Spleen (tissue), 11 donors: ENCODE measurements around the gene TXN2. TPM values are rescaled to one million over a fixed set of nuclear protein-coding genes. Genes with fewer than 3 reads are reported as not detected.

Source experiments
- DNase-seq: peaks from one replicate; pipeline ENCODE4 v3.0.0-alpha.2; 2020
- H3K27ac ChIP-seq, 8 donors: fragments of 200-600 bp; sonication (generic) in 7 of 8; 1 replicate in 4 of 8; 2 replicates in 4 of 8; pipeline versions ENCODE4 v1.5.0 to v1.8.0; 2016 to 2021; ENCODE audit warnings: inconsistent platforms in 4 of 8, mild to moderate bottlenecking in 4 of 8, moderate library complexity in 1 of 8
- H3K27me3 ChIP-seq, 7 donors: fragments of 200-600 bp; sonication (generic) in 6 of 7; replicated peaks in 1 of 7; 1 replicate in 4 of 7; 2 replicates in 3 of 7; pipeline versions ENCODE4 v1.5.0 to v1.8.0; 2016 to 2021; ENCODE audit warnings: inconsistent platforms in 3 of 7, mild to moderate bottlenecking in 1 of 7
- H3K36me3 ChIP-seq, 6 donors: fragments of 200-600 bp; sonication (generic) in 5 of 6; 1 replicate in 4 of 6; 2 replicates in 2 of 6; pipeline versions ENCODE4 v1.5.0 to v1.8.0; 2016 to 2021; ENCODE audit warnings: inconsistent platforms in 2 of 6
- H3K4me1 ChIP-seq, 6 donors: fragments of 200-600 bp; sonication (generic) in 5 of 6; 1 replicate in 3 of 6; 2 replicates in 3 of 6; pipeline versions ENCODE4 v1.5.0 to v1.8.0; 2016 to 2021; ENCODE audit warnings: inconsistent platforms in 3 of 6
- H3K4me3 ChIP-seq, 8 donors: fragments of 200-600 bp; sonication (generic) in 7 of 8; 1 replicate in 4 of 8; 2 replicates in 4 of 8; pipeline versions ENCODE4 v1.5.0 to v1.8.0; 2016 to 2021; ENCODE audit warnings: inconsistent platforms in 4 of 8, mild to moderate bottlenecking in 4 of 8, moderate library complexity in 2 of 8
- H3K9me3 ChIP-seq, 8 donors: fragments of 200-600 bp; sonication (generic) in 7 of 8; 1 replicate in 4 of 8; 2 replicates in 4 of 8; pipeline versions ENCODE4 v1.5.0 to v1.8.0; 2016 to 2021; ENCODE audit warnings: inconsistent platforms in 4 of 8
- POLR2A ChIP-seq, 3 donors: fragments of 450-650 bp; IDR thresholded peaks; one replicate each; pipeline ENCODE4 v1.5.1; 2017; ENCODE audit warnings: antibody characterized with exemption in 3 of 3, mild to moderate bottlenecking in 1 of 3
- POLR2AphosphoS5 ChIP-seq, 3 donors: sonication (generic); formaldehyde crosslinking; IDR thresholded peaks; one replicate each; pipeline ENCODE4 v1.5.1; 2017; ENCODE audit warnings: antibody characterized with exemption in 3 of 3
- WGBS, 5 donors: extraction: QIAGEN DNeasy Blood & Tissue Kit in 3 of 5; methylation state at CpG; one replicate each; pipeline versions ENCODE4 v1.1.5 to v1.1.7; 2013 to 2018; 5-methylcytosine and 5-hydroxymethylcytosine counted together
- intact Hi-C: fragments of 100-400 bp; cut with DNase I; formaldehyde crosslinking; loops from one replicate; pipeline ENCODE4 v1.15.0; 2023; ENCODE audit warnings: low total_unique reads
- polyA plus RNA-seq, 3 donors: library from polyadenylated mRNA; stranded (reverse); fragments of 200-250 nt; gene quantifications; one replicate each; pipeline ENCODE4 v1.2.1, GENCODE V29; 2013
- total RNA-seq, 7 donors: library from RNA; depleted of rRNA in 3 of 7; stranded (reverse); fragments of >200 nt in 3 of 7; fragmentation: NEBNext Ultra II Directional in 4 of 7; extraction: Animal tissue kit (Norgen Biotek cat#: 25700) in 4 of 7; gene quantifications; one replicate each; pipeline versions ENCODE4 v1.1.0 to v1.2.1, GENCODE V29; 2016 to 2021
- TF ChIP-seq, protein P1 (sequence below), 11 experiments: fragments of 200-600 bp in 7 of 11; fragments of 450-650 bp in 4 of 11; sonication (generic) in 4 of 11; IDR thresholded peaks in 8 of 11; conservative IDR thresholded peaks in 3 of 11; 1 replicate in 7 of 11; 2 replicates in 4 of 11; pipeline versions ENCODE4 v1.4.0 to v1.8.0; 2016 to 2021; ENCODE audit warnings: antibody characterized with exemption in 11 of 11, inconsistent platforms in 4 of 11, mild to moderate bottlenecking in 1 of 11
- donor health status: healthy with polysubstance abuse.
- donor health status: DM: no; HTN: no; CAD: no; lungs with moderate emphysema.
- donor health status: DM: no; HTN: no; CAD: no.
- donor health status: Bipolar disorder and iron deficiency.
- donor health status: healthy.
- donor health status: DM: no; HTN: no; CAD: no.
- donor health status: DM: yes; HTN: yes; CAD: no.

TXN2 gene
- total and polyA plus RNA-seq, 10 donors = 52.6 to 105 (median 68.7) TPM

DNA sequence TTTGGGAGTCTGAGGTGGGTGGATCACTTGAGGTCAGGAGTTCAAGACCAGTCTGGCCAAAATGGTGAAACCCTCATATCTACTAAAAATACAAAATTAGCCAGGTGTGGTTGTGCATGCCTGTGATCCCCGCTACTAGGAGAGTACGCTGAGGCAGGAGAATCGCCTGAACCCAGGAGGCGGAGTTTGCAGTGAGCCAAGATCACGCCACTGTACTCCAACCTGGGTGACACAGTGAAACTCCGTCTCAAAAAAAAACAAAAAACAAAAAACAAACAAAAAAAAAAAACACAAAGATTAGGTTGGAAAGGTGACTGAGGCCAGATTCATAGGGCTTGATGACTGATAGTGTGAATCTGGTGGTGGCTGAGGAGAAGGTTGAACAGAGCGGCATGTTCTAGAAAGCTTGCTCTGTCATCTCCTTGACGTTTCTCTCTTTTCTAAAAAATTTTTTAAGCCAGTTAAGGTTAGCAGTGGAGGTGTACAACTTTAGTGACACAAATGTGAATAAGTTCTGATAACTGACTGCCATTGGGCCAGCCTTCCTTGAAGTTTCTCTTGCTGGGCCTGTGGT, 40.9 kb downstream of the TXN2 start:
- intact Hi-C loops = no loop called here
- DNase-seq = no peak
- no peaks in the 10 kb centered on the region for H3K27me3 ChIP-seq
- no peaks in the 10 kb centered on the region for H3K9me3 ChIP-seq
- peak overlapping the region in 1 of 8 donors; percentile 37 for H3K27ac ChIP-seq
- H3K4me3 ChIP-seq = no peak overlapping the region
- peaks cover 9 to 70% (median 52%) of the 10 kb centered on the region in 6 donors for H3K4me1 ChIP-seq
- TF ChIP-seq POLR2A (IDR thresholded peaks at IDR 0.05) (no peak), POLR2AphosphoS5 (IDR thresholded peaks at IDR 0.05) (no peak)
- TF ChIP-seq, protein P1, sequence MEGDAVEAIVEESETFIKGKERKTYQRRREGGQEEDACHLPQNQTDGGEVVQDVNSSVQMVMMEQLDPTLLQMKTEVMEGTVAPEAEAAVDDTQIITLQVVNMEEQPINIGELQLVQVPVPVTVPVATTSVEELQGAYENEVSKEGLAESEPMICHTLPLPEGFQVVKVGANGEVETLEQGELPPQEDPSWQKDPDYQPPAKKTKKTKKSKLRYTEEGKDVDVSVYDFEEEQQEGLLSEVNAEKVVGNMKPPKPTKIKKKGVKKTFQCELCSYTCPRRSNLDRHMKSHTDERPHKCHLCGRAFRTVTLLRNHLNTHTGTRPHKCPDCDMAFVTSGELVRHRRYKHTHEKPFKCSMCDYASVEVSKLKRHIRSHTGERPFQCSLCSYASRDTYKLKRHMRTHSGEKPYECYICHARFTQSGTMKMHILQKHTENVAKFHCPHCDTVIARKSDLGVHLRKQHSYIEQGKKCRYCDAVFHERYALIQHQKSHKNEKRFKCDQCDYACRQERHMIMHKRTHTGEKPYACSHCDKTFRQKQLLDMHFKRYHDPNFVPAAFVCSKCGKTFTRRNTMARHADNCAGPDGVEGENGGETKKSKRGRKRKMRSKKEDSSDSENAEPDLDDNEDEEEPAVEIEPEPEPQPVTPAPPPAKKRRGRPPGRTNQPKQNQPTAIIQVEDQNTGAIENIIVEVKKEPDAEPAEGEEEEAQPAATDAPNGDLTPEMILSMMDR (IDR thresholded peaks at IDR 0.05 in 8 of 11, conservative IDR thresholded peaks at IDR 0.05 in 3 of 11) = no peak
- 88 to 95% (median 94%) methylated on average over 8 of the region's 8 CpGs for WGBS, 5 donors
- H3K36me3 ChIP-seq = no peaks in the 10 kb centered on the region

DNA sequence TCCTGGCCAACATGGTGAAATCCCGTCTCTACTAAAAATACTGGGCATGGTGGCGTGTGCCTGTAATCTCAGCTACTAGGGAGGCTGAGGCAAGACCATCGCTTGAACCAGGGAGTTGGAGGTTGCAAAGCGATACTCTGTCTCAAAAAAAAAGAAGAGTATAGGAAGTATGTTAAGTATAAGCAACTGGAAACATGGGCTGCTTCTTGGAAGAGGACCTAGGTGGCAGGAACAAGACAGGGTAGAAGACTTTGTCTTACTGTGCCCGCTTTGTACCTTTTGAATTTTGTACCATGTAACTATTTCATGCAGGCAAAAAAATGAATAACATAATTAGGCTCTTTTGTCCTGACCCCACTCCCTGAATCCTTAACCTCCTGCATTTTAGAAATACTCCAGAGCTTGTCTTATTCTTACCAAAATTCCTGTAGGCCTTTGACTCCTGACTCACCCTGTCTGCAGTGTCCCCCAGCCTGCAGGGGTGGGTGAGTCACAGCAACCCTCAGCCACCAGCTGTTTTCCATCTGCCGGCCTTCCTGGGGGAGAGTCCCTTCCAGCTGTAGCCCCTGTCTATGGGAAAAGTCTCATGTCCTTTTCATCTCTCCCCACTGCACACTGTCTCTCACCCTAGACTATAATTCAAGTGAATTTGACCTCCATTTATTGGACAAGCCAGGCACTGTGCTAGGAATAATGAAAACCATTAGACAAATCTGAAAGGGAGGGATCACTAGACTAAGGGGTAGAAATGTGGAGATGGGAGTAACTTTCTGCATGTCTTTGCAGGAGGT, 41.8 kb downstream of the TXN2 start:
- Histone ChIP-seq H3K4me1 (peaks cover 14 to 71% (median 52%) of the 10 kb centered on the region in 6 donors), H3K4me3 (no peak overlapping the region), H3K27ac (peak overlapping the region in 5 of 8 donors; percentile 7 to 46 (median 26)), H3K27me3 (no peaks in the 10 kb centered on the region), H3K9me3 (no peaks in the 10 kb centered on the region), H3K36me3 (no peaks in the 10 kb centered on the region)
- 77 to 88% (median 85%) methylated on average over 6 of the region's 6 CpGs for WGBS, 5 donors
- no peak for DNase-seq
- TF ChIP-seq, protein P1 (IDR thresholded peaks at IDR 0.05 in 8 of 11, conservative IDR thresholded peaks at IDR 0.05 in 3 of 11) = no peak
- TF ChIP-seq POLR2AphosphoS5 (IDR thresholded peaks at IDR 0.05) = peak in 2 of 3 donors; percentile 79 to 86
- intact Hi-C loops = no loop called here

DNA sequence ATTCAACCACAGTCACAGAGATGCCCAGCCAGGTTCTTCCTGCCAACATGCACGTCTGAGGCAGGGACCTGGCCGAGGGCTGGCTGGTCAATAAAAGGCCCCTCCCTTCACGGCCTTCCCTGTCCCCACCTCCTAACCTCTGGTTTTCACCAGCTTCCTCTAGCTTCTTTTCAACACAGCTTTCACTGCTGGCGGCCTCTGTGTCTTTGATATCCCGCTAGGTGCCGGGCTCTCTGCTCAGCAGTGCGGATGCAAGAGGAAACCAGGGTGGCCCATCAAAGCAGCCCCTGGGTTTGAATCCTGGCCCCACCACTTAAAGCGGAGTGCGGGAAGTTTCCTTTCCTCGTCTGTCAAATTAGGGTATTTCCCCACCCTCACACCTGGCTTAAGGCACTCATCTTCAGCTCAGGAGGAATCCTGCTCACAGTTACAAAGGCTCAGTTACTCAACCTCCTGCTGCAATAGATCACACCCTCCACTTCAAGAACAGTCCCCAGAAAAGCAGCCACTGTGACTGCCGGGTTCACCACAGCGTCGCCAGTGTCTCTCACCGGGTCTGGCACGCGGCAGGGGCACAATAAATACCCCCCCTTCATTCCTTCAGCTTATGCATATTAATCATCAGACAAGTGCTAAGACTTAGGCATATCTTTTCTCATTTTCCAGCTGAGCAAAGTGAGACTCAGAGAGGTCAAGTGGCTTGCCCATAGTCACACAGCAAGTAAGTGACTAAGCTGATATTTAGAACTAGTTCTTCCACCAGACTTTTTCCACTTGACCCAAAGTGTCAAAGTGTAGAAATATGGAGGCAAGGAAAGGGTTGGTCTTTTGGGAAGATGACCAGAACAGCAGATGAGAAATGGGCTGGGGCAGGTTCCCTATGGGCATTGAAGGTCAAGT, 45.7 kb downstream of the TXN2 start:
- Histone ChIP-seq H3K27me3 (no peaks in the 10 kb centered on the region), H3K4me3 (peak overlapping the region in 1 of 8 donors; percentile 31), H3K4me1 (peaks cover 15 to 69% (median 50%) of the 10 kb centered on the region in 6 donors), H3K9me3 (no peaks in the 10 kb centered on the region), H3K27ac (peak overlapping the region; percentile 0 to 84 (median 80)), H3K36me3 (no peaks in the 10 kb centered on the region)
- peak; percentile 87 for DNase-seq
- WGBS, 5 donors = 11 to 22% (median 19%) methylated on average over 15 to 16 of the region's 16 CpGs
- TF ChIP-seq POLR2A (IDR thresholded peaks at IDR 0.05) (no peak), POLR2AphosphoS5 (IDR thresholded peaks at IDR 0.05) (peak in 2 of 3 donors; percentile 44 to 60)
- TF ChIP-seq, protein P1 (IDR thresholded peaks at IDR 0.05 in 8 of 11, conservative IDR thresholded peaks at IDR 0.05 in 3 of 11) = peak in 1 of 11 experiments; percentile 26
- intact Hi-C loops = no loop called here
